Measurements from ENCODE around the gene BCOR.

GRCh38 chrX:40066700-40067099 is 31.1 kb downstream of the BCOR start:
- TF ChIP-seq ESRRG (CRISPR knock-in tag; IDR thresholded peaks at IDR 0.05) (no peak), ISL1 (CRISPR knock-in tag; IDR thresholded peaks at IDR 0.05) (no peak), ARNTL (CRISPR knock-in tag; IDR thresholded peaks at IDR 0.05; ENCODE audit: borderline replicate concordance, low read depth) (no peak), CSRNP3 (CRISPR knock-in tag; IDR thresholded peaks at IDR 0.05) (no peak), RARB (CRISPR knock-in tag; IDR thresholded peaks at IDR 0.05) (no peak), TCF4 (CRISPR knock-in tag; IDR thresholded peaks at IDR 0.05; ENCODE audit: borderline replicate concordance) (no peak), TOX (CRISPR knock-in tag; IDR thresholded peaks at IDR 0.05; ENCODE audit: borderline replicate concordance) (no peak), GLIS3 (CRISPR knock-in tag; IDR thresholded peaks at IDR 0.05) (no peak)

Data from SK-N-SH treated with all-trans-retinoic acid at 6 μM for 48 hours (cell line).